ENCODE measurements around the gene MGAT5. TPM values are rescaled to one million over a fixed set of nuclear protein-coding genes. Genes with fewer than 3 reads are reported as not detected.
A peak's percentile ranks its signal among the peaks of the same experiment; 100 is the strongest.

MGAT5 gene
- total and polyA plus RNA-seq, 2 donors: 17.0 to 49.4 TPM

- no peak for DNase-seq (ENCODE audit: extremely low spot score)
- 86% methylated on average over 4 of the region's 4 CpGs for WGBS
Measured at GRCh38 chr2:134252092-134252750, 1.7 kb upstream of the MGAT5 start.

GRCh38 chr2:134253117-134253704 is 661 bp upstream of the MGAT5 start:
- Histone ChIP-seq H3K4me3 (ENCODE audit: low read depth, low read length) (no peak overlapping the region), H3K36me3 (ENCODE audit: insufficient read depth) (no peaks in the 10 kb centered on the region), H3K4me1 (ENCODE audit: insufficient read depth) (no peaks in the 10 kb centered on the region), H3K27ac (ENCODE audit: low read depth) (no peak overlapping the region)
- DNase-seq (ENCODE audit: extremely low spot score): no peak
- WGBS: 98% methylated on average over 4 of the region's 4 CpGs

More at GRCh38 chr2:134252092-134252750, 1.7 kb upstream of the MGAT5 start:
- no peak overlapping the region for H3K4me3 ChIP-seq (ENCODE audit: low read depth, low read length)
- no peaks in the 10 kb centered on the region for H3K4me1 ChIP-seq (ENCODE audit: insufficient read depth)
- H3K36me3 ChIP-seq (ENCODE audit: insufficient read depth): no peaks in the 10 kb centered on the region
- no peak overlapping the region for H3K27ac ChIP-seq (ENCODE audit: low read depth)

GRCh38 chr2:134254824-134255223 is 952 bp downstream of the MGAT5 start:
- H3K36me3 ChIP-seq (ENCODE audit: insufficient read depth): no peaks in the 10 kb centered on the region
- no peak for DNase-seq (ENCODE audit: extremely low spot score)
- no peaks in the 10 kb centered on the region for H3K4me1 ChIP-seq (ENCODE audit: insufficient read depth)
- no peak overlapping the region for H3K4me3 ChIP-seq (ENCODE audit: low read depth, low read length)
- no peak overlapping the region for H3K27ac ChIP-seq (ENCODE audit: low read depth)

- DNase-seq (ENCODE audit: extremely low spot score): no peak
- H3K4me1 ChIP-seq (ENCODE audit: insufficient read depth): peaks cover 4% of the 10 kb centered on the region
Measured at GRCh38 chr2:134256956-134257355, 3.1 kb downstream of the MGAT5 start.

GRCh38 chr2:134257509-134257908 is 3.6 kb downstream of the MGAT5 start:
- no peaks in the 10 kb centered on the region for H3K36me3 ChIP-seq (ENCODE audit: insufficient read depth)
- DNase-seq (ENCODE audit: extremely low spot score): no peak
- H3K27ac ChIP-seq (ENCODE audit: low read depth): no peak overlapping the region
- H3K4me1 ChIP-seq (ENCODE audit: insufficient read depth): peaks cover 4% of the 10 kb centered on the region
- no peak overlapping the region for H3K4me3 ChIP-seq (ENCODE audit: low read depth, low read length)

More at GRCh38 chr2:134256956-134257355, 3.1 kb downstream of the MGAT5 start:
- no peaks in the 10 kb centered on the region for H3K36me3 ChIP-seq (ENCODE audit: insufficient read depth)
- H3K27ac ChIP-seq (ENCODE audit: low read depth): no peak overlapping the region
- WGBS: 87% methylated on average over 2 of the region's 2 CpGs
- H3K4me3 ChIP-seq (ENCODE audit: low read depth, low read length): no peak overlapping the region

GRCh38 chr2:134257965-134258683 is 4.3 kb downstream of the MGAT5 start:
- Histone ChIP-seq H3K4me1 (ENCODE audit: insufficient read depth) (peaks cover 4% of the 10 kb centered on the region), H3K36me3 (ENCODE audit: insufficient read depth) (no peaks in the 10 kb centered on the region), H3K27ac (ENCODE audit: low read depth) (no peak overlapping the region), H3K4me3 (ENCODE audit: low read depth, low read length) (no peak overlapping the region)
- WGBS: 84% methylated on average over 7 of the region's 7 CpGs
- no peak for DNase-seq (ENCODE audit: extremely low spot score)

- no peak overlapping the region for H3K4me3 ChIP-seq (ENCODE audit: low read depth, low read length)
- H3K4me1 ChIP-seq (ENCODE audit: insufficient read depth): peaks cover 4% of the 10 kb centered on the region
- H3K27ac ChIP-seq (ENCODE audit: low read depth): no peak overlapping the region
- DNase-seq (ENCODE audit: extremely low spot score): no peak
- H3K36me3 ChIP-seq (ENCODE audit: insufficient read depth): no peaks in the 10 kb centered on the region
- WGBS: 66% methylated on average over 7 of the region's 7 CpGs
Measured at GRCh38 chr2:134258684-134259388, 5.0 kb downstream of the MGAT5 start.

GRCh38 chr2:134259571-134259970 is 5.7 kb downstream of the MGAT5 start:
- Histone ChIP-seq H3K36me3 (ENCODE audit: insufficient read depth) (no peaks in the 10 kb centered on the region), H3K27ac (ENCODE audit: low read depth) (no peak overlapping the region), H3K4me1 (ENCODE audit: insufficient read depth) (peaks cover 4% of the 10 kb centered on the region), H3K4me3 (ENCODE audit: low read depth, low read length) (no peak overlapping the region)
- no peak for DNase-seq (ENCODE audit: extremely low spot score)
- WGBS: 81% methylated on average over 2 of the region's 2 CpGs

GRCh38 chr2:134259994-134260393 is 6.1 kb downstream of the MGAT5 start:
- 81% methylated on average over 8 of the region's 8 CpGs for WGBS
- Histone ChIP-seq H3K4me3 (ENCODE audit: low read depth, low read length) (no peak overlapping the region), H3K4me1 (ENCODE audit: insufficient read depth) (peaks cover 4% of the 10 kb centered on the region), H3K27ac (ENCODE audit: low read depth) (no peak overlapping the region), H3K36me3 (ENCODE audit: insufficient read depth) (no peaks in the 10 kb centered on the region)
- DNase-seq (ENCODE audit: extremely low spot score): no peak

GRCh38 chr2:134260713-134261112 is 6.8 kb downstream of the MGAT5 start:
- WGBS: 44% methylated on average over 2 of the region's 2 CpGs
- no peak overlapping the region for H3K4me3 ChIP-seq (ENCODE audit: low read depth, low read length)
- no peak overlapping the region for H3K27ac ChIP-seq (ENCODE audit: low read depth)
- H3K36me3 ChIP-seq (ENCODE audit: insufficient read depth): no peaks in the 10 kb centered on the region
- no peak for DNase-seq (ENCODE audit: extremely low spot score)
- peaks cover 4% of the 10 kb centered on the region for H3K4me1 ChIP-seq (ENCODE audit: insufficient read depth)

GRCh38 chr2:134261398-134262131 is 7.7 kb downstream of the MGAT5 start:
- WGBS: 70% methylated on average over 6 of the region's 6 CpGs

GRCh38 chr2:134262684-134263083 is 8.8 kb downstream of the MGAT5 start:
- H3K4me3 ChIP-seq (ENCODE audit: low read depth, low read length): no peak overlapping the region
- peaks cover 4% of the 10 kb centered on the region for H3K4me1 ChIP-seq (ENCODE audit: insufficient read depth)
- no peak for DNase-seq (ENCODE audit: extremely low spot score)
- H3K27ac ChIP-seq (ENCODE audit: low read depth): no peak overlapping the region
- H3K36me3 ChIP-seq (ENCODE audit: insufficient read depth): no peaks in the 10 kb centered on the region
- WGBS: 74% methylated on average over 2 of the region's 2 CpGs

More at GRCh38 chr2:134261398-134262131, 7.7 kb downstream of the MGAT5 start:
- Histone ChIP-seq H3K4me1 (ENCODE audit: insufficient read depth) (peaks cover 4% of the 10 kb centered on the region), H3K27ac (ENCODE audit: low read depth) (peak overlapping the region; percentile 6), H3K4me3 (ENCODE audit: low read depth, low read length) (no peak overlapping the region), H3K36me3 (ENCODE audit: insufficient read depth) (no peaks in the 10 kb centered on the region)
- no peak for DNase-seq (ENCODE audit: extremely low spot score)

- Histone ChIP-seq H3K27ac (ENCODE audit: low read depth) (no peak overlapping the region), H3K4me1 (ENCODE audit: insufficient read depth) (no peaks in the 10 kb centered on the region), H3K36me3 (ENCODE audit: insufficient read depth) (no peaks in the 10 kb centered on the region), H3K4me3 (ENCODE audit: low read depth, low read length) (no peak overlapping the region)
- DNase-seq (ENCODE audit: extremely low spot score): no peak
- WGBS: 86% methylated on average over 5 of the region's 5 CpGs
Measured at GRCh38 chr2:134268265-134268664, 14.4 kb downstream of the MGAT5 start.
